Measurements from ENCODE around the gene OLFML2A.

DNA sequence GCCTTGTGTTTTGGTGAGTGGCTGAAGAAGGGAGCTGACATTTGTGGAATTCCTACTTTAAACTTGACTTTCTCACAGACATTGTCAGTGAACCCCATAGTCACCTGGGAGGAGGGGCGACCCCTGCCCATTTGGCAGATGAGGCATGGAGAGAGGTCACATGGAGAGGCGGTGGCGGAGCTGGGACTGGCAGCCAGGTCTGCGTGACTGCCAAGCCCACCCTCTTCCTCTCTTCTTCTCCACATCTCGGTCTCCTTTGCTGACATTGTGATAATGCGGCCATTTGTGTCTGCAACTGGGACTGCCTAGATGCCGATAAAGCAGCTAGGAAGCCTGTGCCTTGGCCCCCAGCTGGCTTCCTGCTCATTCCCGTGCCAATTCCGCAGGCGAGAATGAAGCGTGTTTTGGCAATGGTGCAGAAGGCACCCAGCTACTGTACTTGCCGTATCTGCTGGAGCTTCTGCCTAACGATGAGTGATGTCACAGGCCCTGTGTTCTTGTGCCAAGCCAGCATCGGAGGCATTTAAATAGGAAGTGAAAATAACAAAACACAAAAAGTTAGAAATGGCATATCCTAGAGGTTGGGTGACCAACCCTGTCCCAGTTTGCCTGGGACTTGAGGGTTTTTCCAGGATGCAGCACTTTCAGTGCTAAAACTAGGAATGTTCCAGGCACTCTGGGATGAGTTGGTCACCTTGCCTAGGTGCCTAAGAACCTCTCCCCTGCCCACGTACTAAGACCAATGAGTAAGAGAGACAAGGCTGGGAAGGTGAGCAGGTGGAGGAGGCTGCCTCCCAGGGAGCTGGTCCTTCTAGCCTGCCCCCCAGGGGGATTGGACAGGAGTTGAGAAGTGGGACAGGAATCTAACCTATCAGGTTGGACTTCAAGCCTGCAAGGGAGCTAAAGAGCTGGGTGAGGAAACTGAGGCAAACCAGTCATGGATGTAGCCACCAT, 23.6 kb downstream of the OLFML2A start:
- TF ChIP-seq POLR2AphosphoS5 (IDR thresholded peaks at IDR 0.05; ENCODE audit: low read depth, low read length) (no peak), TAF1 (IDR thresholded peaks at IDR 0.05; ENCODE audit: borderline replicate concordance, low read depth, low read length) (no peak), POLR2A (IDR thresholded peaks at IDR 0.05; ENCODE audit: low read depth, low read length) (no peak)

All from GM12892 (cell line).